Measurements from ENCODE around the gene TRIO.
"Not testable (repeated sequence)": the region's sequence is repeated elsewhere in the genome, so short reads cannot be mapped to it uniquely, and the experiment has no call there.

The TRIO gene

DNA sequence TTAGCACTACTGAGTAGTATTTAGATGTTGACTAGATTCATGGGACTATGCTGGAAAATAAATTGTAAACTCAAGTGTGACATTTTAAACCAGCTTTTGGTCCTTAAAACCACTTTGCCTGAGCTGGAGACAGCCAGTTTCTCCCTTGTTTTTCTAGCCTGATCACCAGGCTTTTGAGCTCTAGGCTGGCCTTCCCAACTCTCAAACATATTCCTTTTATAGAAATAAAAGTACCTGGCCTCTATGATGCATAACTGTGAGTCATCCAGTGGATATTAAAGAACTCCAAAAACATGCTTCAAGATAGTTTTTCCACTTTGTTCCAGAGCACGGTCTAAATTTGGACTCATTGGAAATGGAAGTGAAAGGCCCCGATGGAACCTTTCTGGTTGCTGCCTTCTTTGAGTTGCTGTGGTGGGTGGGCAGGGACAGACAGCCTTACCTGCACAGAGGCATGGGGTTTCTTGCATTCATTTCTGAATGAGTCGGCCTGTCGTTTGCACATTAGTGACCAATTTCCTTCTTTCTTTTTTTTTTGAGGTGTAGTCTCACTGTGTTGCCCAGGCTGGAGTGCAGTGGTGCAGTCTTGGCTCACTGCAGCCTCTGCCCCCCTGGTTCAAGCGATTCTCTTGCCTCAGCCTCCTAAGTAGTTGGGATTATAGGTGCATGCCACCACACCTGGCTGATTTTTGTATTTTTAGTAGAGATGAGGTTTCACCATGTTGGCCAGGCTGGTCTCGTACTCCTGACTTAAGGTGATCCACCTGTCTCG is 43.1 kb downstream of the TRIO start:
- no peak for DNase-seq (ENCODE audit: low read depth)

DNA sequence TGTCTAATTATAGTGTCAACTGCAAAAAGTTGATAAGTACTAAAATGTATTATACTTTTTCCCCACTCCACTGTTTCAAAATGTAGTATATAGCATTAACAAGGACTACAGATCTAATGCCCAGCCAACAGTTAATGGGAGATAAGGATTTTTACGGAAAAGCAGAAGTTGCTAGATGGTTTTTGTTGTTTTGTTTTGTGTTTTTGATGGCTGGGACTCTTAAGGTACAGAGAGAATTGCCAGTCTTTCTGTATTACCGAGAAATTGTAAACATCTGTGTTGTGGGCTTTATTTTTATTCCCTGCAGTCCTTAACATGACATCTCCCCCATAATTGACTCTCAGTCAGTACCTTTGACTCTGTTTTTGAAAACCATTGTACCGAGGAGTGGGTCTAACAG is 44.0 kb downstream of the TRIO start:
- no peak for DNase-seq (ENCODE audit: low read depth)

DNA sequence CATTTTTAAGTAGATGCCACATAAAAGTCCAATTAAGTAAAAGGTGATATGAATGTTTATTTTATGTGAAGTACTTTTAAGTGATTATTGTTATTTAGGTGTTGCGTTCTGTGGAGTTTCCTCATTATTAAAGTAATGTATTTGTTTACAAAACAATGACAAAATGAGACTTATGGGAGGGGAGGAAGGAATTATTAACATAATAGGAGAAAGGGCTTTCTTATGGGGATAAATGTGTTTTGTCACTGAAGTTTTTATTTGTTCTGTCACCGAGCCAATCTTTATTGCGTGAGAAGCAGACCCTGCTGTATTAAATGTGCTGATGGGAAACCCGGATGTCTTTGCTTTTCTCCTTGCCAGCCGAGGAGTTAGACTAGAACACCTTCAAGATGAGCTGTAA is 44.5 kb downstream of the TRIO start:
- DNase-seq (ENCODE audit: low read depth), result no peak

DNA sequence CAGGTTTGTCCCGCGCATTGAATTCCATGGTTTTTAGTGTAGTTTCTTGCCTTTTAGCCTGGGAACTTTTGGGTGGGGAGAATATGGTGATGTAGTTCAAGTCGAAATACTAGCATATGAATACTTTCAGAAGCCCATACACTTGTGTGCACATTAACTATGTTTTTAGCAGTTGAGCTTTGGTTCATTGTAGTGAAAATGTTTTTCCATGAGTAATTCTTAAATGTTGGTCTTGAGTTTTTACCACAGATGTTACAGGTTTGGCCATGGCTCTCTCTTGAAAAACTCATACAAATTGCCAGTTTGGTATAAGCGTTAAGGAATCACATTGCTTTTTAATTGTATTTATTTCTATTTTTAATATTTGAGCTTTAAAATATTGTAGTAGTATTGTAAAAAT is 45.6 kb downstream of the TRIO start:
- DNase-seq (ENCODE audit: low read depth), result no peak

DNA sequence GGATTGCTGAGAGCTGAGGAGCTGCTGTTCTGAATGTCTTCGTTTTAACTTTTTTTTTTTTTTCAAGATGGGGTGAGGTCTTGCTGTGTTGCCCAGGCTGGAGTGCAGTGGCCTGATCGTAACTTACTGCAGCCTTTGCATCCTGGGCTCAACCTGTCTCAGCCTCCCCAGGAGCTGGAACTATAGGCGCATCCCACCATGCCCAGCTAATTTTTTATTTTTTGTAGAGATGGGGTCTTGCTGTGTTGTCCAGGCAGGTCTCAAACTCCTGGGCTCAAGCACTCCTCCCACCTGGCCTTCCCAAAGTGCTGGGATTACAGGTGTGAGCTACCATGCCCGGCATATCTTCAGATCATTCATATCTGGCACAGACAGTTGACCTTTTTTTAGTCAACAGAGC is 46.5 kb downstream of the TRIO start:
- no peak for DNase-seq (ENCODE audit: low read depth)

DNA sequence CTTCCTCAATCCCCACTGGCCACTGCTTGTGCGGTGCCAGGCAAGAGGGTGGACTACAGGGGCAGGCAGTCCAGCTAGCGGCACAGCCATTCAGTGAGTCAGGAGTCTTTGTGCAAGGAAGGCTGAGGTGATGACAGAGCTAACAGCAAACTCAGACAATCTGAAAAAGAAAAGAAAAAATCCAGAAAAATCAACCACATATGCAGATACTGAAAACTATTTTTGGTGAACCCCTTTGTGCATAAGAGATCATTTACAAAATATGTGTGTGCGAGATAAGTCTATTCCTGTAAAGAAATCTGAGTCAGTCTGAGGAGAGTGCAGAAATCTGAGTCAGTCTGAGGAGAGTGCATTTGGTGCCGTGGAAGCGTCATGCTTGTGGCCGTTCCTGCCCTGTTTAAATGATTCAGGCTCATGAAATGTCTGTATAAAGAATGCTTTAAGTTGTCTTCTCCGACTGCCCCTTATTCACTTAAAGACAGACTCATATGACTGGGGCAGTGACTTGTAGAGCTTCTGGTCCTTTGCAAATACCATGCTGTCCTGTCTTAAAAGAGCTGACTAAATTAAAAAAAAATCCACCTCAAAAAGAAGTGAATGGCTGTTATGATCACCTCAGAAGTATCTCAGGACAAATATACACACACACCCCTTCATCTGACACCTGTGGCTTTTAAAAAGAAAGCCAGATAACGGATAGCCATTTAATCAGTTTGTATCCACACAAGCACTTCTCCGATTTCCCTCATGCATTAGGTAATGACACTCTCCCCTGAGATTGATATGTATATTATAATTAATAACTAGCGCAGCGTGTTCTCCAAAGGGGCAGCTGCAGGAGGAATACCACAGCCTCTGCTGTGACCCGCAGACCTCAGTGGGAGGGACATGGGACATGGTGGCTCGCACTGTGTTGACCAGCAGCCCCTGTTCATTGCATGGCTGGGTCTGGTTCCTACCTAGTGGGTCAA is 47.3 kb downstream of the TRIO start:
- no peak for DNase-seq (ENCODE audit: low read depth)

DNA sequence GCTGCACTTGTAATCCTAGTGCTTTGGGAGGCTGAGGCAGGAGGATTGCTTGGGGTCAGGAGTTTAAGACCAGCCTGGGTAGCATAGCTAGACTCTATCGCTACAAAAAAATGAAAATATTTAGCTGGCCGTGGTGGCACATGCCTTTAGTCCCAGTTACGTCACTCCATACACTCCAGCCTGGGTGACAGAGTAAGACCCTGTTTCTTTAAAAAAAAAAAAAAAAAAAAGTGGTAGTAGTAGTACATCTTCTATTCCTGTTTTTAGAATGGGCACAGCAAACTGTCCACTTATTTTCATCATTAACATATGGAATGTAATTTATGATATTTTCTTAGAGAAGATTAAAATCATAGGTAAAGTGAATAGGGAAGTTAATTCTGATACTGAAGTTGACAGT is 48.2 kb downstream of the TRIO start:
- no peak for DNase-seq (ENCODE audit: low read depth)

DNA sequence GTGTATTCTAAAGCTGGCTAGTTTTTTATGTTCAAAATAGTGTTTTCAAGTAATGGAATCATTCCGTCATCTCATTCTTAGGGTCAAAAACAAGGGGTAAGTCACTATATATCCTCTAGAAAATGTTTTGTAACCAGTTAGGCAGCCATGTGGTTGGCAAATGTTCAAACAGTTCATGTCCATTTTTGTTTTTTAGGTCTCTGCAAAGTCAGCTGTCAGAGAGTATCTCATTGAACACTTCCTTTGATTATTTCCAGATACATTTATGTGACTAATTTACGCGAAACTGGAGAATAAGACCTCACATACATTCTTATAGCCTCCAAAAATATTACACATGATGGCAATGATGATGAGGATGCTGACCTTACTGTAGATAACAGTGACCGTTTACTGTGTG is 50.4 kb downstream of the TRIO start:
- DNase-seq (ENCODE audit: low read depth), result no peak

DNA sequence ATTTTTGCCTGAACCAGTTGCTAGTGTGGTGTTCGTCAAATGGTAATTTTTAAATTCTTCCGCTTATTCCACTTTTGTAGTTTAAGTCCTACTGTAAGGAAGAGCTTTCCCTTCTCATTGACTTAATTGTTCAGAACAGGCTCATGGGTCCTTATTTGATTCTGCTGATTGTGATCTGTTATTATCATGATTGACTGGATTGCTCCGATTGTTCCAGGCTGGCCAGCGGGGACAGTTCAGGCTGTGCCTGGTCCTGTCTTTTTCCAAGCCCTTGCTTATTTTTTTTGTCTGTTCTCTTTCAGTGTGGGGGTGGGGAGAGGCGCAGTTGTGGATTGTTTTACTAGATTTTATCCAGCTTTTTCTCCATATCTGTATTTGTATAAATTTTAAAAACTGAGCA is 52.4 kb downstream of the TRIO start:
- DNase-seq (ENCODE audit: low read depth), result no peak

DNA sequence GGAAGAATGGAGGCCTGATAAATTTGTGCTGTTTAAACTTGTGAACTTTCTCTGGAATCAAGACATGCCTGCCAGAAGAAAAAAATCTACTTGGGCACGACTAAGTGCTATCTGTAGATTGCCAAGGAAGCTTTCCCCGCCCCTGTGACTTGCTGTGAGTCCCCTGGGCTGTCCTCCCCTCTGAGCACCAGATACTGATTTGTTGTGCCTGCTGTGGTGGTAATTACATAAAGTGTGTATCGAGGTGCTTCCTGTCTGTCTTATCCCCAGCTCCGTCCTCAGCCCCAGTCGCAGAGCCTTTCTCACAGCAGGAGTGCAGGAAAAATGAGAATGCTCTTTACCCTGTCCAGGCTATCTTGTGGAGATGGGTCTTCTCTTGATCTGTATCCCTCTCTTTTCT is 53.9 kb downstream of the TRIO start:
- no peak for DNase-seq (ENCODE audit: low read depth)

DNA sequence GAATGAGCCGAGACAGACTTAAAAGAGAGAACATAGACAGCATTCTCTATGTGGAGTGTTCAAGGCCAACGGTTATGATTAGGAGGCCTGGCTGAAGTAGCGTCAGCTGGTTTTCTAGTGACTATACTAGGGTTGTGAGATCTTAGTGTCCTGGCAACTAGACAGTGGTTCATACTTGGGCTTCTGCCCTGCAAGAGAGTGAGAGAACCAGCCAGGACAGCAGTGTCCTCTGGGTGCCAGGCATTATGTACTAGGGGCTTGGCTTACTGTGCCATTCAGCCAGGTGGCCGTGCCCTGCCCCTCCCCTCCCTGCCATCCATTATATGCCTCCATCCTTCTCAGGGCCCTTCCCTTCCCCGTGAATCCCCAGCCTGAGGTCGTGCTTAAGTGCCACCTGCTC is 56.8 kb downstream of the TRIO start:
- DNase-seq (ENCODE audit: low read depth), result no peak

DNA sequence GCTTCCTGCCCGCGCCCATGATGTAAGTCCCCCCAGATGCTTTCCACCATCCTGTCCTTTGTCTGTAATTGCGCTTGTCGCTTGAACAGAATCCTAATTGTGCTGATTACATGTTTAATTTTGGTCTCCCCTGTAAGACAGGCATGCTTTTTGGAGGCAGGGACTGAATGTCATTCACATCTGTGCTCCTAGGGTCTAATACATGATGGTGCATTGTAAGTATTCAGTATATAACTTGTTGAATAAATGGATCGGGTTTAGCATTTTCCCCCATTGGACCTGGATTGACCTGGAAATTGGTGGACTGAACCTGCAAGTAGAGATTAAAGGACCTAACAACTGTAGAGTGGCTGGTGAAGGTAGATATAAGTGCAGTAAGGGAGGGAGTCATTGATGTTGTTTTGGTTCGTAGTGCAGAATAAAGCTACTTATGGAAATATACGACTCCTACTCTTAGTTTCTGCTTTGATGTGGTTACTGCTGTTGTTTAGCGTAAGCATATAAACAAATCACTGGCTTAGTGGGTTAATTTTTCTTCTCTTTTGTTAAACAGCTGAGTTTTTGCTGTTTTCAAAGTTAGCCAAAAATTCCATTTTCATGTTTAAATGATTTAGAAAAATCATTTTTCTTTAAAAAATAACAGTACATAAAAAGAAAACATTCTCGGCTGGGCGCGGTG is 57.3 kb downstream of the TRIO start:
- no peak for DNase-seq (ENCODE audit: low read depth)

DNA sequence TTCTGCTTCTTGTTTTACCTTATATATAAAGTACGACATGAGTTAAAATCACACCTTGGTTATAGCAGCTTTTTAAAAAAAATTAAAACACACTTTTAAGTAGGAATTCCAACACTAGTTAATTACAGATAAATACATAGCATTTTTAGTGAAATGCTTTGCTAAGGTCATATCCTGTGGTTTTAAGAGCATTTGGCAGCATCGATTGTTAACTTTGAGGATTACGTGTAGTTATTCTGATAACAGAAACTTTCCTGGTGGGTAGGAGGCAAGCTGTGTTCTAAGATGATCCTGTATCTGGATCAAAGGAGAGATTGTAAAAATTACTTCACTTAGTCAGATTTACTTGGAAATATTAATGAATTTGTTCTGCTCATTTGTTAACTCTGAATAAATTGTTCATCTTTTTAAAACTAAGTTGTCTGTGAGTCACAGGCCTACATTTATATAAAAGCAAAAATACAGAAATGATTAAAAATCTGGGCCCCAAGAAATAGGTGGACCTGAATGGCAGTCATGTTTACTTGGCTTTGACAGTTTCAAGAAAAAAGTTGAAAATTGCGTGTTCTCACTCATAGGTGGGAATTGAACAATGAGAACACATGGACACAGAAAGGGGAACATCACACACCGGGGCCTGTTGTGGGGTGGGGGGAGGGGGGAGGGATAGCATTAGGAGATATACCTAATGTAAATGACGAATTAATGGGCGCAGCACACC is 58.3 kb downstream of the TRIO start:
- DNase-seq (ENCODE audit: low read depth), result no peak

DNA sequence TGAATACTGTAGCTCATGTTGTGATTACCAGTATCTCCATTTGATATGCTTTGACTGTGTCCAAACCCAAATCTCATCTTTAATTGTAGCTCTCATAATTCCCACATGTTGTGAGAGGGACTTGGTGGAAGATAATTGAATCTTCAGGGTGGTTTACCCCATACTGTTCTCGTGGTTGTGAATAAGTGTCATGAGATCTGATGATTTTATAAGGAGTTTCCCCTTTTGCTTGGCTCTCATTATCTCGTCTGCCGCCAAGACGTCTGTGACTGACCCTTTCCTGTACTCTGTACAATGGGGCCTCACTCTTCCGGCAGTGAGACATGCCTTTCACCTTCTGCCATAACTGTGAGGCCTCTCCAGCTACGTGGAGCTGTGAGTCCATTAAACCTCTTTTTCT is 59.3 kb downstream of the TRIO start:
- no peak for DNase-seq (ENCODE audit: low read depth)

DNA sequence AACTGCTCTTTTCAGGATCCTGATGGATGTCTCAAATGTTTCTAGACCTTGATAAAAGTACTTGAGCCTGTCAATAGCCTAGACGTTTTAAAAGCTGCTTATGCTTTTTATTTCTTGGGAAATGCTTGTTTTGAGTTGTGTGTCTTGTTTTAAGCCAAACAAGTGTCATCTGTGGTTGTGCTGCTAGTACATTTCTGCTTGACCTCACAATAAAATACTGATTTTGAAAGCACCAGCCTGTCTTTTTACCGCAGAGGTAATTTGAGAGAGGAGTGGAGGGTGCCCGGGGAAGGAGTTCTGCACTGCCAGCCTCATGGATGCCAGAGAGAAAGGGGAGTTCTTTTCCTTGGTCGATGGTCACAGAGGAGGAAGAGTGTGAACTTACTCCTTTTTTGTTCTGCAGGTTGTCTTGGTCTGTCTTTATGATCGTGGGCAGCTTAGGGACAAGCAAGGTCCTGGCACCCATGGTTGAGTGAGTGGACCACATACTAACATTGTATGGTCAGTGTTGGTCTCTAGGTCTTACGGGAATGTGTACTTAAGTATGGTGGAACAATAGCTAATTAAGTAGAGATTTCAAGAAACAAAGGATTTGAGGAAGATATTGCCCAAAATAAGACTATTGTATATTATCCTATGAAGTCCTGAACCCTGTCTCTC is 61.0 kb downstream of the TRIO start:
- no peak for DNase-seq (ENCODE audit: low read depth)

DNA sequence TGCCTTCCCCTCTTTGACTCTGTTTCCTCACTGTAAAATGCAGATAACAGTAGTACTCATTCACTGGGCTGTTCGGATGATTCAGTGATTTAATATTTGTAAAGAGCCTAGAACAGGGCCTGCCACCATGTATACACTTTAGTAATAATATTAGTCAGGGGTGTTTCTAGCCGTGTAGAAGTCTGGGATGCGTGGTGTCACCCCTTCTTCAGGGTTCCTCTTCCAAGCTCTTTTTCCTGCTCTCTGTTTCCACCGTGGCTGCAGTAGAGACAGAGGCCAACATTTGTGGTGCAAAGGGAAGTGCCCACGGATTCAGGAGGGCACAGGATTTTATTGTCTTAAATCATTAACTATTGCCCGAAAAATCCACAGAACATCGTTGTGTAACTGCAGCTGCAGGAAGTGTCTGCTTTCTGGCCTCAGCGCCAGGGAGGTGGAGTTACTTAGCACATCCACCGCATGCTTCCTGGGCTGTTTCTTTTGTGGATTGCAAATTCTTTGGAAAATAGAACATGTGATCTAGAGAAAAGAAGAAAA is 61.7 kb downstream of the TRIO start:
- DNase-seq (ENCODE audit: low read depth), result no peak

DNA sequence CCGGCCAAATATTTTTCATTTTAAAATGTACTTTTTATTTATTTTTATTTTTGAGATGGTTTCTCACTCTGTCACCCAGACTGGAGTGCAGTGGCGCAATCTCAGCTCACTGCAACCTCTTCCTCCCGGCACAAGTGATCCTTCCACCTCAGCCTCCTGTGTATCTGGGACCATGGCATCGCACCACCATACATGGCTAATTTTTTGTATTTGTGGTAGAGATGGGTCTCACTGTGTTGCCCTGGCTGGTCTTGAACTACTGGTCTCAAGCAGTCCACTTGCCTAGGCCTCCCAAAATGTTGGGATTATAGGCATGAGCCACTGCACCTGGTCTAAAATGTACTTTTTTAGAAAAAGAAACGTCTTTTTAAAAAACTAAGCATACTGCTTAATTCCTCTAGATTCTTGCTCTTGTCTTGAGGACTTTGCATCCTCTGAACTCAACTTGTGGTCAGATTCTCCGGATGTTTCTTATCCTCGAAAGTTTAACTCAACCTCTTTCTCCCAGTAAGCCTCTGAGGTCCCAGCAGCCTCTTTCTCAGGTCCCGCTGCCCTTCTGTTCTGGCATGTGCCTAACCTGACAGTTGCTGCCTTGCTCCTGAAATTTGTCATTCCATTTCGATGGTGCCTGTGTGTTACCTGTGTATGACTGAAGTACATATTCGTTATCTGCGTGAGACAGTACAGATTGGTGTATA is 63.0 kb downstream of the TRIO start:
- DNase-seq (ENCODE audit: low read depth), result no peak

DNA sequence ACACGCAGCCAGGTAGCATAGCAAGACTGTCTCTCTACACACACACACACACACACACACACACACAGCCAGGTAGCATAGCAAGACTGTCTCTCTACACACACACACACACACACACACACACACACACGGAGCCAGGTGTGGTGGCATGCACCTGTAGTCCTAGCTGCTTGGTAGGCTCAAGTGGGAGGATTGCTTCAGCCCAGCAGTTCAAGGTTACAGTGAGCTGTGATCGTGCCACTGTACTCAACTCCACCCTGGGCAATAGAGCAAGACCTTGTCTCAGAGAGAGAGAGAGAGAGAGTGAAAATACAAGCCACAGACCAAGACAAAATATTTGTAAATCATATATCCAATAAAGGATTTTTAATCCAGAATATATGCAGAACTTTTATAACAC is 64.3 kb downstream of the TRIO start:
- DNase-seq (ENCODE audit: low read depth), result not testable (repeated sequence)

DNA sequence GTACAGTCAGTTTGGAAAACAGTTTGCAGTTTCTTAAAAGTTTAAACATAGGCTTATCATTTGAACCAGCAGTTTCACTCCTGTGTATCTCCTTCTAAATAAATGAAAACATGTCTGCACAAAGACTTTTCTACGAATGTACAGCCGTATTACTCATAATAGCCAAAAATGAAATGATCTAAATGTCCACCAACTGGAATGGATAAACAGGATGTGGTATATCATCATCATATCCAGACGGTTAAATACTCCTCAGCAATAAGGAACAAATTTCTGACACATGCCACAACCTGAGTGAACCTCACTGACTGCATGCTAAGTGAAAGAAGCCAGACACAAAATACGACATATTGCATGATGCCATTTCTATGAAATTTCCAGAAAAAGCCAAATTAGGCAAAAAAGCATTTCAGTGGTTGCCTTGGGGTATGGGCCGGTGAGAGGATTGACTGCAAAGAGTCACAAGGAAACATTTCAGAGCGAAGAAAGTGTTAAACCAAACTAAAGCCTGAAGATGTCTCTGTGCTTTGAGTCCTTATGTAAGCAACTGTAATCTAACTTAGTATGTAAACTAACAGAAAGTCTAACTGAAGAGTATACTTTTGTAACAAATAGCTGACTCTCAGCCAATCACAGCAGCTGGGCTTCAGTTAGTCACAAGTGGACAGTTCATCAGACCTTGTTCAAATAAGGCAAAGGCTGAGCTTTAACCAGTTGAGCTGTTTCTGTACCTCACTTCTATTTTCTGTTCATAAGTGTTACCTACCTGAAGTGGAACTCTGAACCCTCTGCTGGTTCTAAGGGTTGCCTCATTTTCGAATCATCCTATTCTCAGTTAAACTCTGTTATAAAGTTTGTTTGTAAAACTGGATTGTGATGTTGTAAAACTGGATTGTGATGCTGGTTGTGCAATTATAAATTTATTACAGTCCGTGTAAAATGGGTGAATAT is 65.2 kb downstream of the TRIO start:
- DNase-seq (ENCODE audit: low read depth), result no peak
